Spleen (tissue), 11 donors: ENCODE results near the gene NDUFS4. TPM values are rescaled to one million over a fixed set of nuclear protein-coding genes. Genes with fewer than 3 reads are reported as not detected.
"Not testable (repeated sequence)": the region's sequence is repeated elsewhere in the genome, so short reads cannot be mapped to it uniquely, and the experiment has no call there.

Source experiments
- DNase-seq: peaks from one replicate; pipeline ENCODE4 v3.0.0-alpha.2; 2020
- H3K27ac ChIP-seq, 8 donors: fragments of 200-600 bp; sonication (generic) in 7 of 8; 1 replicate in 4 of 8; 2 replicates in 4 of 8; pipeline versions ENCODE4 v1.5.0 to v1.8.0; 2016 to 2021; ENCODE audit warnings: inconsistent platforms in 4 of 8, mild to moderate bottlenecking in 4 of 8, moderate library complexity in 1 of 8
- H3K27me3 ChIP-seq, 7 donors: fragments of 200-600 bp; sonication (generic) in 6 of 7; replicated peaks in 1 of 7; 1 replicate in 4 of 7; 2 replicates in 3 of 7; pipeline versions ENCODE4 v1.5.0 to v1.8.0; 2016 to 2021; ENCODE audit warnings: inconsistent platforms in 3 of 7, mild to moderate bottlenecking in 1 of 7
- H3K36me3 ChIP-seq, 6 donors: fragments of 200-600 bp; sonication (generic) in 5 of 6; 1 replicate in 4 of 6; 2 replicates in 2 of 6; pipeline versions ENCODE4 v1.5.0 to v1.8.0; 2016 to 2021; ENCODE audit warnings: inconsistent platforms in 2 of 6
- H3K4me1 ChIP-seq, 6 donors: fragments of 200-600 bp; sonication (generic) in 5 of 6; 1 replicate in 3 of 6; 2 replicates in 3 of 6; pipeline versions ENCODE4 v1.5.0 to v1.8.0; 2016 to 2021; ENCODE audit warnings: inconsistent platforms in 3 of 6
- H3K4me3 ChIP-seq, 8 donors: fragments of 200-600 bp; sonication (generic) in 7 of 8; 1 replicate in 4 of 8; 2 replicates in 4 of 8; pipeline versions ENCODE4 v1.5.0 to v1.8.0; 2016 to 2021; ENCODE audit warnings: inconsistent platforms in 4 of 8, mild to moderate bottlenecking in 4 of 8, moderate library complexity in 2 of 8
- H3K9me3 ChIP-seq, 8 donors: fragments of 200-600 bp; sonication (generic) in 7 of 8; 1 replicate in 4 of 8; 2 replicates in 4 of 8; pipeline versions ENCODE4 v1.5.0 to v1.8.0; 2016 to 2021; ENCODE audit warnings: inconsistent platforms in 4 of 8
- CTCF ChIP-seq, 11 experiments: fragments of 200-600 bp in 7 of 11; fragments of 450-650 bp in 4 of 11; sonication (generic) in 4 of 11; IDR thresholded peaks in 8 of 11; conservative IDR thresholded peaks in 3 of 11; 1 replicate in 7 of 11; 2 replicates in 4 of 11; pipeline versions ENCODE4 v1.4.0 to v1.8.0; 2016 to 2021; ENCODE audit warnings: antibody characterized with exemption in 11 of 11, inconsistent platforms in 4 of 11, mild to moderate bottlenecking in 1 of 11
- POLR2A ChIP-seq, 3 donors: fragments of 450-650 bp; IDR thresholded peaks; one replicate each; pipeline ENCODE4 v1.5.1; 2017; ENCODE audit warnings: antibody characterized with exemption in 3 of 3, mild to moderate bottlenecking in 1 of 3
- POLR2AphosphoS5 ChIP-seq, 3 donors: sonication (generic); formaldehyde crosslinking; IDR thresholded peaks; one replicate each; pipeline ENCODE4 v1.5.1; 2017; ENCODE audit warnings: antibody characterized with exemption in 3 of 3
- WGBS, 5 donors: extraction: QIAGEN DNeasy Blood & Tissue Kit in 3 of 5; methylation state at CpG; one replicate each; pipeline versions ENCODE4 v1.1.5 to v1.1.7; 2013 to 2018; 5-methylcytosine and 5-hydroxymethylcytosine counted together
- intact Hi-C: fragments of 100-400 bp; cut with DNase I; formaldehyde crosslinking; loops from one replicate; pipeline ENCODE4 v1.15.0; 2023; ENCODE audit warnings: low total_unique reads
- polyA plus RNA-seq, 3 donors: library from polyadenylated mRNA; stranded (reverse); fragments of 200-250 nt; gene quantifications; one replicate each; pipeline ENCODE4 v1.2.1, GENCODE V29; 2013
- total RNA-seq, 7 donors: library from RNA; depleted of rRNA in 3 of 7; stranded (reverse); fragments of >200 nt in 3 of 7; fragmentation: NEBNext Ultra II Directional in 4 of 7; extraction: Animal tissue kit (Norgen Biotek cat#: 25700) in 4 of 7; gene quantifications; one replicate each; pipeline versions ENCODE4 v1.1.0 to v1.2.1, GENCODE V29; 2016 to 2021
- donor health status: healthy with polysubstance abuse.
- donor health status: DM: no; HTN: no; CAD: no; lungs with moderate emphysema.
- donor health status: DM: no; HTN: no; CAD: no.
- donor health status: Bipolar disorder and iron deficiency.
- donor health status: healthy.
- donor health status: DM: no; HTN: no; CAD: no.
- donor health status: DM: yes; HTN: yes; CAD: no.

The NDUFS4 gene
- total and polyA plus RNA-seq, 10 donors = 35.4 to 59.4 (median 47.2) TPM

- H3K4me1 ChIP-seq = no peaks in the 10 kb centered on the region
- H3K36me3 ChIP-seq = no peaks in the 10 kb centered on the region
- H3K27me3 ChIP-seq = peaks cover 0 to 5% (median 0%) of the 10 kb centered on the region in 7 donors
- 21 to 45% (median 35%) methylated on average over 2 of the region's 2 CpGs for WGBS, 5 donors
- intact Hi-C loops = no loop called here
- no peak overlapping the region for H3K27ac ChIP-seq
- no peak for DNase-seq
- peaks cover 0 to 3% (median 0%) of the 10 kb centered on the region in 8 donors for H3K9me3 ChIP-seq
- TF ChIP-seq CTCF (IDR thresholded peaks at IDR 0.05 in 8 of 11, conservative IDR thresholded peaks at IDR 0.05 in 3 of 11) (no peak), POLR2A (IDR thresholded peaks at IDR 0.05) (no peak), POLR2AphosphoS5 (IDR thresholded peaks at IDR 0.05) (no peak)
- H3K4me3 ChIP-seq = no peak overlapping the region
Observed at GRCh38 chr5:53545744-53546143, 14.7 kb upstream of the NDUFS4 start.

- WGBS, 5 donors = 80 to 93% (median 89%) methylated on average over 4 of the region's 4 CpGs
- H3K27me3 ChIP-seq = peaks cover 0 to 5% (median 0%) of the 10 kb centered on the region in 7 donors
- no peak overlapping the region for H3K4me3 ChIP-seq
- no peaks in the 10 kb centered on the region for H3K9me3 ChIP-seq
- intact Hi-C loops = no loop called here
- no peaks in the 10 kb centered on the region for H3K4me1 ChIP-seq
- no peak for TF ChIP-seq CTCF (IDR thresholded peaks at IDR 0.05 in 8 of 11, conservative IDR thresholded peaks at IDR 0.05 in 3 of 11)
- TF ChIP-seq POLR2AphosphoS5 (IDR thresholded peaks at IDR 0.05) = no peak
- TF ChIP-seq POLR2A (IDR thresholded peaks at IDR 0.05) = no peak
- no peak overlapping the region for H3K27ac ChIP-seq
- no peaks in the 10 kb centered on the region for H3K36me3 ChIP-seq
- DNase-seq = no peak
Observed at GRCh38 chr5:53547226-53547625, 13.2 kb upstream of the NDUFS4 start.

- H3K4me3 ChIP-seq, DNase-seq, H3K27ac ChIP-seq, H3K4me1 ChIP-seq, intact Hi-C loops, H3K36me3 ChIP-seq, H3K27me3 ChIP-seq, H3K9me3 ChIP-seq: not testable (repeated sequence)
- 88 to 94% (median 92%) methylated on average over 7 of the region's 7 CpGs for WGBS, 5 donors
Observed at GRCh38 chr5:53548501-53548900, 11.9 kb upstream of the NDUFS4 start.

GRCh38 chr5:53549792-53550191 is 10.6 kb upstream of the NDUFS4 start:
- H3K27ac ChIP-seq = no peak overlapping the region
- TF ChIP-seq POLR2AphosphoS5 (IDR thresholded peaks at IDR 0.05) = no peak
- no peak for TF ChIP-seq POLR2A (IDR thresholded peaks at IDR 0.05)
- no peak for TF ChIP-seq CTCF (IDR thresholded peaks at IDR 0.05 in 8 of 11, conservative IDR thresholded peaks at IDR 0.05 in 3 of 11)
- intact Hi-C loops = no loop called here
- H3K27me3 ChIP-seq = peaks cover 0 to 10% (median 0%) of the 10 kb centered on the region in 7 donors
- H3K36me3 ChIP-seq = no peaks in the 10 kb centered on the region
- no peaks in the 10 kb centered on the region for H3K9me3 ChIP-seq
- no peak for DNase-seq
- no peak overlapping the region for H3K4me3 ChIP-seq
- WGBS, 5 donors = 84 to 96% (median 86%) methylated on average over 2 of the region's 2 CpGs
- H3K4me1 ChIP-seq = no peaks in the 10 kb centered on the region

GRCh38 chr5:53552561-53552960 is 7.9 kb upstream of the NDUFS4 start:
- H3K4me3 ChIP-seq = no peak overlapping the region
- 51 to 67% (median 59%) methylated on average over 3 of the region's 3 CpGs for WGBS, 5 donors
- no peak for DNase-seq
- TF ChIP-seq POLR2AphosphoS5 (IDR thresholded peaks at IDR 0.05) = no peak
- TF ChIP-seq POLR2A (IDR thresholded peaks at IDR 0.05) = no peak
- no peak for TF ChIP-seq CTCF (IDR thresholded peaks at IDR 0.05 in 8 of 11, conservative IDR thresholded peaks at IDR 0.05 in 3 of 11)
- H3K36me3 ChIP-seq = no peaks in the 10 kb centered on the region
- intact Hi-C loops = no loop called here
- no peaks in the 10 kb centered on the region for H3K4me1 ChIP-seq
- H3K9me3 ChIP-seq = no peaks in the 10 kb centered on the region
- H3K27ac ChIP-seq = no peak overlapping the region
- peaks cover 0 to 23% (median 0%) of the 10 kb centered on the region in 7 donors for H3K27me3 ChIP-seq
